Osteoblast (primary cell): Measurements from ENCODE around the gene TPRG1. TPM values are rescaled to one million over a fixed set of nuclear protein-coding genes. Genes with fewer than 3 reads are reported as not detected.
A peak's percentile ranks its signal among the peaks of the same experiment; 100 is the strongest.

Experiments
- DNase-seq: peaks from one replicate; pipeline ENCODE4 v3.0.0; 2011; ENCODE audit warnings: low spot score, mixed read lengths; ENCODE audit not compliant: insufficient read length; ENCODE audit errors: missing footprints
- H2AFZ ChIP-seq: 2 replicates; pipeline ENCODE4 v1.6.0; 2011; ENCODE audit warnings: mild to moderate bottlenecking, low read length
- H3K27ac ChIP-seq: 2 replicates; pipeline ENCODE4 v1.5.1; 2011; ENCODE audit warnings: mild to moderate bottlenecking, low read depth, low read length, moderate library complexity
- H3K27me3 ChIP-seq: 2 replicates; pipeline ENCODE4 v1.6.0; 2012; ENCODE audit warnings: mild to moderate bottlenecking, control low read depth, inconsistent platforms, low read length, moderate library complexity; ENCODE audit not compliant: insufficient read depth
- H3K36me3 ChIP-seq: 2 replicates; pipeline ENCODE4 v1.5.1; 2011; ENCODE audit warnings: mild to moderate bottlenecking, low read length, control low read depth, moderate library complexity; ENCODE audit not compliant: insufficient read depth
- H3K4me1 ChIP-seq: 2 replicates; pipeline ENCODE4 v1.5.1; 2011; ENCODE audit warnings: mild to moderate bottlenecking, low read length, control low read depth, moderate library complexity; ENCODE audit not compliant: insufficient read depth
- H3K4me2 ChIP-seq: 2 replicates; pipeline ENCODE4 v1.6.0; 2011; ENCODE audit warnings: mild to moderate bottlenecking, low read length; ENCODE audit not compliant: insufficient read depth
- H3K4me3 ChIP-seq: fragments of 200-600 bp; sonication (generic); 3 replicates; pipeline ENCODE4 v1.5.1; 2012; ENCODE audit warnings: mild to moderate bottlenecking, low read length, inconsistent platforms; ENCODE audit not compliant: insufficient read depth
- H3K79me2 ChIP-seq: 2 replicates; pipeline ENCODE4 v1.6.0; 2012; ENCODE audit warnings: mild to moderate bottlenecking, low read length, control low read depth, inconsistent platforms; ENCODE audit not compliant: insufficient read depth
- H3K9me3 ChIP-seq: 2 replicates; pipeline ENCODE4 v1.5.1; 2011; ENCODE audit warnings: low read depth, low read length, control low read depth
- H4K20me1 ChIP-seq: 2 replicates; pipeline ENCODE4 v1.6.0; 2012; ENCODE audit warnings: mild to moderate bottlenecking, low read length, control low read depth; ENCODE audit not compliant: insufficient read depth
- CTCF ChIP-seq: IDR thresholded peaks from 2 replicates; pipeline ENCODE4 v1.5.1; 2011; ENCODE audit warnings: mild to moderate bottlenecking, low read depth, low read length, moderate library complexity; ENCODE audit errors: extremely low read depth
- total RNA-seq: library from RNA; depleted of rRNA; stranded (reverse); fragments of >200 nt; gene quantifications from 2 replicates; pipeline ENCODE4 v1.2.3, GENCODE V29; 2012

Gene TPRG1
- total RNA-seq, 1 donor = 6.5 TPM

GRCh38 chr3:189275852-189276251 lies 104.1 kb downstream of the TPRG1 start:
- Histone ChIP-seq H3K4me1 (peaks cover 31% of the 10 kb centered on the region), H3K27ac (no peak overlapping the region), H3K79me2 (no peaks in the 10 kb centered on the region), H3K9me3 (no peaks in the 10 kb centered on the region), H4K20me1 (no peaks in the 10 kb centered on the region), H3K4me3 (no peak overlapping the region), H3K36me3 (no peaks in the 10 kb centered on the region), H2AFZ (no peak overlapping the region), H3K4me2 (no peak overlapping the region), H3K27me3 (no peaks in the 10 kb centered on the region)
- DNase-seq = no peak
- TF ChIP-seq CTCF = no peak

- Histone ChIP-seq H2AFZ (peak overlapping the region; percentile 58), H3K4me3 (peak overlapping the region; percentile 16), H3K4me1 (peaks cover 31% of the 10 kb centered on the region), H4K20me1 (no peaks in the 10 kb centered on the region), H3K9me3 (no peaks in the 10 kb centered on the region), H3K27me3 (no peaks in the 10 kb centered on the region), H3K27ac (peak overlapping the region; percentile 42), H3K36me3 (no peaks in the 10 kb centered on the region), H3K79me2 (no peaks in the 10 kb centered on the region), H3K4me2 (peak overlapping the region; percentile 71)
- no peak for TF ChIP-seq CTCF
- DNase-seq = peak; percentile 49
Observed at GRCh38 chr3:189276444-189277219, 104.9 kb downstream of the TPRG1 start.

- TF ChIP-seq CTCF = no peak
- H3K27me3 ChIP-seq = no peaks in the 10 kb centered on the region
- H4K20me1 ChIP-seq = no peaks in the 10 kb centered on the region
- H3K4me3 ChIP-seq = no peak overlapping the region
- peaks cover 31% of the 10 kb centered on the region for H3K4me1 ChIP-seq
- H3K4me2 ChIP-seq = no peak overlapping the region
- H3K79me2 ChIP-seq = no peaks in the 10 kb centered on the region
- DNase-seq = no peak
- H3K9me3 ChIP-seq = no peaks in the 10 kb centered on the region
- peak overlapping the region; percentile 35 for H2AFZ ChIP-seq
- H3K27ac ChIP-seq = peak overlapping the region; percentile 42
- no peaks in the 10 kb centered on the region for H3K36me3 ChIP-seq
Observed at GRCh38 chr3:189277711-189278110, 105.9 kb downstream of the TPRG1 start.

- Histone ChIP-seq H3K36me3 (no peaks in the 10 kb centered on the region), H3K4me3 (no peak overlapping the region), H3K79me2 (no peaks in the 10 kb centered on the region), H4K20me1 (no peaks in the 10 kb centered on the region), H3K4me1 (peaks cover 36% of the 10 kb centered on the region), H3K27ac (peak overlapping the region; percentile 42), H2AFZ (peak overlapping the region; percentile 35), H3K9me3 (no peaks in the 10 kb centered on the region), H3K4me2 (no peak overlapping the region), H3K27me3 (no peaks in the 10 kb centered on the region)
- TF ChIP-seq CTCF = no peak
- DNase-seq = no peak
Observed at GRCh38 chr3:189278221-189278620, 106.5 kb downstream of the TPRG1 start.
